H1 (cell line): ENCODE data around the gene RXFP1. TPM values are rescaled to one million over a fixed set of nuclear protein-coding genes. Genes with fewer than 3 reads are reported as not detected.

Source experiments
- CTCF ChIA-PET: fragments of 300-600 bp; sonication (Branson Sonifier 250); formaldehyde crosslinking; loops from one replicate; lab custom pipeline; 2021; ENCODE audit not compliant: partially characterized antibody; lab: Charles Lee
- POLR2A ChIA-PET: fragments of 300-600 bp; sonication (Branson Sonifier 250); formaldehyde crosslinking; loops from one replicate; lab custom pipeline; 2021; ENCODE audit warnings: inconsistent platforms; ENCODE audit not compliant: partially characterized antibody; lab: Charles Lee
- DNase-seq, 2 experiments: peaks; one replicate each; pipeline versions ENCODE4 v3.0.0 to v3.0.0-alpha.2; 2010 to 2022; ENCODE audit warnings: low spot score in 2 of 2, low read depth in 1 of 2, mixed read lengths in 1 of 2
- FAIRE-seq: peaks from 2 replicates; lab custom pipeline; 2011; peaks lifted over from hg19 to GRCh38; lab: Jason Lieb, UNC
- H2AFZ ChIP-seq: 2 replicates; pipeline ENCODE4 v1.8.1; 2012; ENCODE audit warnings: low read length, inconsistent platforms
- H2AK5ac ChIP-seq: 2 replicates; pipeline ENCODE4 v1.6.1; 2013; ENCODE audit warnings: low read depth, low read length
- H2BK120ac ChIP-seq: replicated peaks from 2 replicates; pipeline ENCODE3; 2013; ENCODE audit warnings: low read depth, low read length, inconsistent platforms
- H2BK12ac ChIP-seq: 2 replicates; pipeline ENCODE4 v1.6.1; 2013; ENCODE audit warnings: low read depth, low read length
- H2BK15ac ChIP-seq: 2 replicates; pipeline ENCODE4 v1.6.1; 2013; ENCODE audit warnings: low read length
- H2BK20ac ChIP-seq: 2 replicates; pipeline ENCODE4 v1.6.1; 2013; ENCODE audit warnings: low read length
- H2BK5ac ChIP-seq: 2 replicates; pipeline ENCODE4 v1.6.1; 2013; ENCODE audit warnings: low read depth, low read length
- H3K14ac ChIP-seq: 2 replicates; pipeline ENCODE4 v1.6.1; 2013; ENCODE audit warnings: inconsistent platforms; ENCODE audit not compliant: insufficient read length
- H3K18ac ChIP-seq: 2 replicates; pipeline ENCODE4 v1.6.1; 2013; ENCODE audit warnings: low read length; ENCODE audit errors: extremely low read depth
- H3K23ac ChIP-seq: 2 replicates; pipeline ENCODE4 v1.6.1; 2013; ENCODE audit warnings: inconsistent platforms; ENCODE audit not compliant: insufficient read length
- H3K23me2 ChIP-seq: 2 replicates; pipeline ENCODE4 v1.6.1; 2013; ENCODE audit warnings: low read depth, low read length
- H3K27ac ChIP-seq: 2 replicates; pipeline ENCODE4 v1.6.1; 2011; ENCODE audit warnings: low read depth, low read length, inconsistent platforms
- H3K27me3 ChIP-seq, 4 experiments: replicated peaks in 1 of 4; 1 replicate in 1 of 4; 2 replicates in 3 of 4; pipeline versions ENCODE4 v1.6.1 to v1.8.1; 2011 to 2013; ENCODE audit warnings: low read length in 3 of 4, mild to moderate bottlenecking in 3 of 4, inconsistent platforms in 2 of 4, mixed read lengths in 2 of 4, moderate library complexity in 1 of 4; ENCODE audit not compliant: control insufficient read depth in 3 of 4, insufficient read depth in 3 of 4; ENCODE audit errors: extremely low read depth in 1 of 4
- H3K36me3 ChIP-seq, 4 experiments: 2 replicates each; pipeline versions ENCODE4 v1.6.1 to v1.8.1; 2011 to 2013; ENCODE audit warnings: mild to moderate bottlenecking in 4 of 4, low read length in 3 of 4, moderate library complexity in 2 of 4, control low read depth in 1 of 4, inconsistent platforms in 1 of 4; ENCODE audit not compliant: insufficient read depth in 4 of 4, control insufficient read depth in 2 of 4
- H3K4ac ChIP-seq: replicated peaks from 2 replicates; pipeline ENCODE3; 2013; ENCODE audit warnings: low read length, low read depth, mixed read lengths, inconsistent platforms; ENCODE audit not compliant: insufficient read length
- H3K4me1 ChIP-seq, 4 experiments: replicated peaks in 1 of 4; 1 replicate in 1 of 4; 2 replicates in 3 of 4; pipeline versions ENCODE4 v1.6.1 to v1.8.1; 2011 to 2013; ENCODE audit warnings: low read length in 3 of 4, inconsistent platforms in 2 of 4, mixed read lengths in 1 of 4; ENCODE audit not compliant: insufficient read depth in 4 of 4, control insufficient read depth in 3 of 4
- H3K4me2 ChIP-seq, 2 experiments: 2 replicates each; pipeline versions ENCODE4 v1.6.1 to v1.8.1; 2011 to 2013; ENCODE audit warnings: low read depth in 2 of 2, low read length in 2 of 2, control low read depth in 1 of 2, inconsistent platforms in 1 of 2, mild to moderate bottlenecking in 1 of 2; ENCODE audit not compliant: insufficient read depth in 1 of 2
- H3K4me3 ChIP-seq, 4 experiments: fragments of 200-600, 300-600 bp in 1 of 4; sonication (generic), shearing (Covaris generic), sonication (Bioruptor Twin) in 1 of 4; 2 replicates each; pipeline versions ENCODE4 v1.5.1 to v1.8.1; 2011 to 2016; ENCODE audit warnings: low read length in 4 of 4, low read depth in 3 of 4, control low read depth in 2 of 4, inconsistent platforms in 2 of 4, mild to moderate bottlenecking in 2 of 4, mixed read lengths in 1 of 4, moderate library complexity in 1 of 4; ENCODE audit not compliant: insufficient read depth in 2 of 4; ENCODE audit errors: extremely low read depth in 1 of 4
- H3K56ac ChIP-seq: replicated peaks from 2 replicates; pipeline ENCODE3; 2013; ENCODE audit warnings: low read depth, mild to moderate bottlenecking, mixed read lengths, low read length, inconsistent platforms; ENCODE audit not compliant: insufficient read length
- H3K79me1 ChIP-seq: 2 replicates; pipeline ENCODE4 v1.6.1; 2013; ENCODE audit warnings: low read depth, low read length, control low read depth
- H3K79me2 ChIP-seq, 2 experiments: 2 replicates each; pipeline versions ENCODE4 v1.6.1 to v1.8.1; 2012 to 2013; ENCODE audit warnings: low read length in 2 of 2, mild to moderate bottlenecking in 2 of 2, inconsistent platforms in 1 of 2; ENCODE audit not compliant: insufficient read depth in 2 of 2, control insufficient read depth in 1 of 2
- H3K9ac ChIP-seq, 4 experiments: replicated peaks in 1 of 4; 1 replicate in 1 of 4; 2 replicates in 3 of 4; pipeline versions ENCODE4 v1.6.1 to v1.8.1; 2011 to 2013; ENCODE audit warnings: low read depth in 3 of 4, low read length in 3 of 4, control low read depth in 2 of 4, mild to moderate bottlenecking in 2 of 4, moderate library complexity in 2 of 4, inconsistent platforms in 1 of 4; ENCODE audit errors: extremely low read depth in 1 of 4
- H3K9me3 ChIP-seq, 2 experiments: 2 replicates each; pipeline versions ENCODE4 v1.6.1 to v1.8.1; 2012 to 2013; ENCODE audit warnings: mild to moderate bottlenecking in 2 of 2, moderate library complexity in 2 of 2, control low read depth in 1 of 2, inconsistent platforms in 1 of 2, low read depth in 1 of 2, low read length in 1 of 2, mixed read lengths in 1 of 2; ENCODE audit not compliant: insufficient read depth in 2 of 2
- H4K20me1 ChIP-seq, 2 experiments: replicated peaks in 1 of 2; 2 replicates each; pipeline versions ENCODE3 to v1.8.1; 2011 to 2013; ENCODE audit warnings: inconsistent platforms in 2 of 2, low read length in 2 of 2, mild to moderate bottlenecking in 1 of 2; ENCODE audit not compliant: insufficient read depth in 2 of 2, control insufficient read depth in 1 of 2
- H4K5ac ChIP-seq: 2 replicates; pipeline ENCODE4 v1.6.1; 2013; ENCODE audit warnings: low read length, low read depth, mixed read lengths, inconsistent platforms; ENCODE audit not compliant: insufficient read length
- H4K8ac ChIP-seq: 2 replicates; pipeline ENCODE4 v1.8.0; 2013; ENCODE audit warnings: mild to moderate bottlenecking, moderate library complexity, low read length, inconsistent platforms; ENCODE audit not compliant: insufficient read depth; ENCODE audit errors: extremely low read depth
- H4K91ac ChIP-seq: replicated peaks from 2 replicates; pipeline ENCODE3; 2013; ENCODE audit warnings: low read length, mixed read lengths, inconsistent platforms; ENCODE audit not compliant: insufficient read length
- ASH2L ChIP-seq: fragments of 200-600, 300-600 bp; sonication (generic); IDR thresholded peaks from one replicate; pipeline ENCODE4 v1.7.1; 2017; ENCODE audit warnings: low read length
- BACH1 ChIP-seq: IDR thresholded peaks from 2 replicates; pipeline ENCODE4 v1.6.1; 2012; ENCODE audit warnings: low read length, improper control_type of control experiment
- CTBP2 ChIP-seq: IDR thresholded peaks from 2 replicates; pipeline ENCODE4 v1.7.0; 2011; ENCODE audit warnings: borderline replicate concordance, mild to moderate bottlenecking, moderate library complexity, mixed read lengths, low read length; ENCODE audit not compliant: insufficient read depth, insufficient read length
- EP300 ChIP-seq, 2 experiments: IDR thresholded peaks; 1 replicate in 1 of 2; 2 replicates in 1 of 2; pipeline ENCODE4 v1.6.1; 2011 to 2012; ENCODE audit warnings: low read depth in 2 of 2, low read length in 2 of 2, mild to moderate bottlenecking in 2 of 2, borderline replicate concordance in 1 of 2, inconsistent platforms in 1 of 2, moderate library complexity in 1 of 2
- JUN ChIP-seq: IDR thresholded peaks from 2 replicates; pipeline ENCODE4 v1.6.1; 2011; ENCODE audit warnings: low read depth, mild to moderate bottlenecking, improper control_type of control experiment, low read length
- MAFK ChIP-seq: IDR thresholded peaks from 2 replicates; pipeline ENCODE4 v1.6.1; 2012; ENCODE audit warnings: low read depth, mild to moderate bottlenecking, improper control_type of control experiment, low read length
- NANOG ChIP-seq: IDR thresholded peaks from 2 replicates; pipeline ENCODE4 v1.6.1; 2011; ENCODE audit warnings: low read length, low read depth, mild to moderate bottlenecking, inconsistent platforms; ENCODE audit not compliant: insufficient read depth, poor library complexity, severe bottlenecking
- RNF2 ChIP-seq: fragments of 200-900, 300-1000 bp; sonication (generic); IDR thresholded peaks from 2 replicates; pipeline ENCODE4 v1.7.1; 2016; ENCODE audit warnings: borderline replicate concordance, low read depth, mild to moderate bottlenecking, antibody characterized with exemption, low read length; ENCODE audit not compliant: poor library complexity, severe bottlenecking; ENCODE audit errors: missing control alignments
- SP2 ChIP-seq: IDR thresholded peaks from 2 replicates; pipeline ENCODE4 v1.6.1; 2012; ENCODE audit warnings: mild to moderate bottlenecking, low read length, inconsistent platforms
- TCF12 ChIP-seq: IDR thresholded peaks from 2 replicates; pipeline ENCODE4 v1.6.1; 2011; ENCODE audit warnings: low read depth, mild to moderate bottlenecking, low read length
- polyA plus RNA-seq, 7 experiments: library from polyadenylated mRNA; depleted of rRNA in 3 of 7; stranded (reverse) in 5 of 7; unstranded in 2 of 7; fragments of >200 nt in 5 of 7; fragments of 200-250 nt in 2 of 7; gene quantifications; 1 replicate in 5 of 7; 2 replicates in 1 of 7; 4 replicates in 1 of 7; pipeline versions ENCODE4 v1.2.1 to v1.2.3, GENCODE V29; 2011 to 2013; ENCODE audit warnings: missing spikeins in 2 of 7, mixed read lengths in 2 of 7
- total RNA-seq: library from RNA; stranded (reverse); fragmentation: NEBNext Ultra II Directional; extraction: Animal tissue kit (Norgen Biotek cat#: 25700); gene quantifications from 2 replicates; pipeline ENCODE4 v1.2.1, GENCODE V29; 2021
- TF ChIP-seq, protein P1 (sequence below), 3 experiments: IDR thresholded peaks; 1 replicate in 2 of 3; 2 replicates in 1 of 3; pipeline versions ENCODE4 v1.5.1 to v1.6.1; 2011; ENCODE audit warnings: low read length in 3 of 3, mild to moderate bottlenecking in 3 of 3, inconsistent platforms in 2 of 3, low read depth in 1 of 3, moderate library complexity in 1 of 3; ENCODE audit not compliant: insufficient read depth in 1 of 3; ENCODE audit errors: control extremely low read depth in 1 of 3
- TF ChIP-seq, protein P2 (sequence below): IDR thresholded peaks from 2 replicates; pipeline ENCODE4 v1.6.1; 2012; ENCODE audit warnings: inconsistent platforms

The RXFP1 gene
- total and polyA plus RNA-seq, 2 of the 8 experiments (the other 6 are each of a cell fraction or from before 2014, with no cell fraction given) = 0.14 to 0.56 TPM

DNA sequence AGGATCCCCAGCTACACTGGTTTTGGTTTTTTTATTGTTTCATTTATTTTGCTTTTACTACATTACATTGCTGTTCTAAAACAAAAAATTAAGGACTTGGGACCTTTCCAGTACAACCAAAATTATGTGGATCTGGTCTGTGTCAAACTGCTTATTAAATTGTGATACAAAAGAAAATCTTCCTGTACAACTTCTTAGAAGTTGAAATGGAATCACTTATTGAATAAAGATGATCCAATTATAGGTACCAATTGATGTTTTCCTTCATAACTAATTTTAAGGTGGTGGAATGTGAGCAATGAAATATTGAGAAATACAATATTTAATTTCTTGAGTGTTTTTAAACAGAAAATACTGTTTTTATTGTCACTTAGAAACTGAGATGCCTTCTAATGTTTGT lies 82.7 kb downstream of the RXFP1 start:
- Histone ChIP-seq H3K36me3 (no peaks in the 10 kb centered on the region), H4K20me1 (no peaks in the 10 kb centered on the region), H3K23me2 (no peaks in the 10 kb centered on the region), H2BK120ac (no peak overlapping the region), H3K4me3 (no peak overlapping the region), H4K91ac (no peak overlapping the region), H3K56ac (no peak overlapping the region), H3K79me1 (no peaks in the 10 kb centered on the region), H2BK15ac (no peak overlapping the region), H2BK12ac (no peak overlapping the region), H3K4ac (no peak overlapping the region), H3K4me1 (no peaks in the 10 kb centered on the region), H2AK5ac (no peak overlapping the region), H2BK20ac (no peak overlapping the region), H3K9me3 (no peaks in the 10 kb centered on the region), H3K9ac (no peak overlapping the region), H3K14ac (no peak overlapping the region), H2BK5ac (no peak overlapping the region), H3K4me2 (no peak overlapping the region), H2AFZ (no peak overlapping the region), H3K18ac (no peak overlapping the region), H3K27me3 (no peaks in the 10 kb centered on the region), H3K27ac (no peak overlapping the region), H3K23ac (no peak overlapping the region), H4K5ac (no peak overlapping the region), H3K79me2 (no peaks in the 10 kb centered on the region), H4K8ac (no peak overlapping the region)
- no peak for DNase-seq
- no peak for FAIRE-seq
- ChIA-PET POLR2A (no interaction called here), CTCF (no interaction called here)
- TF ChIP-seq JUN = no peak
- TF ChIP-seq CTBP2 = no peak
- no peak for TF ChIP-seq BACH1
- TF ChIP-seq, protein P1, sequence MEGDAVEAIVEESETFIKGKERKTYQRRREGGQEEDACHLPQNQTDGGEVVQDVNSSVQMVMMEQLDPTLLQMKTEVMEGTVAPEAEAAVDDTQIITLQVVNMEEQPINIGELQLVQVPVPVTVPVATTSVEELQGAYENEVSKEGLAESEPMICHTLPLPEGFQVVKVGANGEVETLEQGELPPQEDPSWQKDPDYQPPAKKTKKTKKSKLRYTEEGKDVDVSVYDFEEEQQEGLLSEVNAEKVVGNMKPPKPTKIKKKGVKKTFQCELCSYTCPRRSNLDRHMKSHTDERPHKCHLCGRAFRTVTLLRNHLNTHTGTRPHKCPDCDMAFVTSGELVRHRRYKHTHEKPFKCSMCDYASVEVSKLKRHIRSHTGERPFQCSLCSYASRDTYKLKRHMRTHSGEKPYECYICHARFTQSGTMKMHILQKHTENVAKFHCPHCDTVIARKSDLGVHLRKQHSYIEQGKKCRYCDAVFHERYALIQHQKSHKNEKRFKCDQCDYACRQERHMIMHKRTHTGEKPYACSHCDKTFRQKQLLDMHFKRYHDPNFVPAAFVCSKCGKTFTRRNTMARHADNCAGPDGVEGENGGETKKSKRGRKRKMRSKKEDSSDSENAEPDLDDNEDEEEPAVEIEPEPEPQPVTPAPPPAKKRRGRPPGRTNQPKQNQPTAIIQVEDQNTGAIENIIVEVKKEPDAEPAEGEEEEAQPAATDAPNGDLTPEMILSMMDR (IDR thresholded peaks at IDR 0.05; ENCODE audit: control extremely low read depth in 1 of 3, insufficient read depth in 1 of 3, low read depth in 1 of 3, low read length in 3 of 3) = no peak
- no peak for TF ChIP-seq MAFK
- TF ChIP-seq, protein P2, sequence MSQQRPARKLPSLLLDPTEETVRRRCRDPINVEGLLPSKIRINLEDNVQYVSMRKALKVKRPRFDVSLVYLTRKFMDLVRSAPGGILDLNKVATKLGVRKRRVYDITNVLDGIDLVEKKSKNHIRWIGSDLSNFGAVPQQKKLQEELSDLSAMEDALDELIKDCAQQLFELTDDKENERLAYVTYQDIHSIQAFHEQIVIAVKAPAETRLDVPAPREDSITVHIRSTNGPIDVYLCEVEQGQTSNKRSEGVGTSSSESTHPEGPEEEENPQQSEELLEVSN = no peak
- no peak for TF ChIP-seq TCF12
- TF ChIP-seq NANOG = no peak
- no peak for TF ChIP-seq SP2
- no peak for TF ChIP-seq RNF2
- no peak for TF ChIP-seq ASH2L
- TF ChIP-seq EP300 (IDR thresholded peaks at IDR 0.05; ENCODE audit: borderline replicate concordance in 1 of 2, low read depth in 2 of 2, low read length in 2 of 2) = no peak
